Measurements from ENCODE around the gene RALA. TPM values are rescaled to one million over a fixed set of nuclear protein-coding genes. Genes with fewer than 3 reads are reported as not detected.

Gene RALA
- total and polyA plus RNA-seq, 10 of the 15 experiments (the other 5 are each of a cell fraction or from before 2014, with no cell fraction given) = 7.5 to 53.3 (median 23.1) TPM

DNA sequence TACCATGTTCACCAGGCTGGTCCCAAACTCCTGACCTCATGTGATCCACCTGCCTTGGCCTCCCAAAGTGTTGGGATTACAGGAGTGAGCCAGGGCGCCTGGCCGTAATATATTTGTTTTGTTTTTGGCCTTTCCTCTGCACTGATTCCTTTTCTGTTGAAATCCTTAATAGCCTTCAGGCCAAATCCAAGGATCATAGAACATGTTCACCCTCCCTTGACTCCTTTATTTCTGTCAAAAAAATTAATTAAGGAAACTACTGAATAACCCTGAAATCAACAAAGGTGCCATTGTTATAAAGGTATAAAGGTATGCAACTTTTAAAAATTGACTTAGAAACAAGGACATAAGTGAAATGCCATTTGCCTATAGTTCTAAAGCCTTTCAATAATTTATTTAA lies 15.5 kb upstream of the RALA start:
- CTCF ChIA-PET = no interaction called here
- intact Hi-C loops (cut with micrococcal nuclease; ENCODE audit: unreplicated experiment) = no loop called here
- no TSS peak for BruUV-seq (replicated peaks)

DNA sequence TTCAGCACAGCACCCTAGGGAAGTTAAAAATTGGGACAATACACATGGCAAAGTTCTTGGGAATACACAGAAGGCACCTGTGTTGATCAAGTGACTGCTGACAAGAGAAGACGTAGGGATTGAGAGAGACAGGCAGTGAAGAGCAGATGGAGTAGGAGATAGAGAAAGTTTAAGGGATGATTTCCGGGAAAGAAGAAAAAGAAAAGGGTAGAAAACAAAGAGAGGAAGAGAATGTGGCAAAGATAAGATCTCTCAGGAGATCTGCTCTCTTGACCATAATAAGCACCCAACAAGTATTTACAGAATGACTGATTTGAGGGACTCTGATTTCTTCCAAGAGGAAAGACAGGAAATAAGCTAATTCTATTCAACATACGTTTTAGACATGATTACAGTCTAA lies 15.1 kb upstream of the RALA start:
- Histone ChIP-seq H3K36me3 (ENCODE audit: control insufficient read depth in 2 of 2, insufficient read depth in 2 of 2, low read length in 1 of 2) (no peaks in the 10 kb centered on the region), H3K9me3 (replicated peaks; ENCODE audit: control insufficient read depth, insufficient read depth, low read length) (no peaks in the 10 kb centered on the region), H3K27ac (ENCODE audit: control insufficient read depth, insufficient read depth) (no peak overlapping the region), H4K20me1 (ENCODE audit: control insufficient read depth, insufficient read depth) (no peaks in the 10 kb centered on the region), H2AFZ (ENCODE audit: control insufficient read depth, low read depth, low read length) (no peak overlapping the region), H3K4me3 (no peak overlapping the region), H3K4me1 (ENCODE audit: control insufficient read depth, insufficient read depth, low read length) (no peaks in the 10 kb centered on the region), H3K27me3 (replicated peaks in 1 of 2; ENCODE audit: control insufficient read depth in 2 of 2, insufficient read depth in 2 of 2, low read length in 1 of 2) (peaks cover 0 to 8% of the 10 kb centered on the region in 2 experiments; a peak in 1 of 4 replicates), H3K4me2 (ENCODE audit: control insufficient read depth, insufficient read depth) (no peak overlapping the region), H3K79me2 (ENCODE audit: control insufficient read depth, insufficient read depth, low read length) (no peaks in the 10 kb centered on the region), H3K9ac (ENCODE audit: control insufficient read depth, insufficient read depth, low read length) (no peak overlapping the region)
- intact Hi-C loops (cut with micrococcal nuclease; ENCODE audit: unreplicated experiment) = no loop called here
- BruUV-seq (replicated peaks) = no TSS peak
- ATAC-seq (no peak), DNase-seq (ENCODE audit: low read depth, low spot score) (no peak), FAIRE-seq (no peak)
- POLR2A ChIA-PET = no interaction called here
- CTCF ChIA-PET = interaction anchor here (1.0 kb wide), 2 partner anchors 28 to 139 kb away, joined by 3 read pairs; no protein-coding TSS in a partner anchor
- SMC1A ChIA-PET (ENCODE audit: uncharacterized antibody, unreplicated experiment) = interaction anchor here (1.1 to 1.3 kb wide), 3 partner anchors 12 to 131 kb away, joined by 3 to 4 read pairs (median 4); no protein-coding TSS in a partner anchor
- WGBS (ENCODE audit: insufficient coverage, insufficient replicate concordance, low lambda C conversion rate, missing lambda C conversion rate) = 46% methylated on average over 3 of the region's 3 CpGs
- RAD21 ChIA-PET (ENCODE audit: unreplicated experiment) = interaction anchor here (1.0 kb wide), 1 partner anchor 13 kb away, joined by 3 read pairs; no protein-coding TSS in a partner anchor
- in situ Hi-C loops (cut with MboI) = no loop called here
- TF ChIP-seq, protein P1, sequence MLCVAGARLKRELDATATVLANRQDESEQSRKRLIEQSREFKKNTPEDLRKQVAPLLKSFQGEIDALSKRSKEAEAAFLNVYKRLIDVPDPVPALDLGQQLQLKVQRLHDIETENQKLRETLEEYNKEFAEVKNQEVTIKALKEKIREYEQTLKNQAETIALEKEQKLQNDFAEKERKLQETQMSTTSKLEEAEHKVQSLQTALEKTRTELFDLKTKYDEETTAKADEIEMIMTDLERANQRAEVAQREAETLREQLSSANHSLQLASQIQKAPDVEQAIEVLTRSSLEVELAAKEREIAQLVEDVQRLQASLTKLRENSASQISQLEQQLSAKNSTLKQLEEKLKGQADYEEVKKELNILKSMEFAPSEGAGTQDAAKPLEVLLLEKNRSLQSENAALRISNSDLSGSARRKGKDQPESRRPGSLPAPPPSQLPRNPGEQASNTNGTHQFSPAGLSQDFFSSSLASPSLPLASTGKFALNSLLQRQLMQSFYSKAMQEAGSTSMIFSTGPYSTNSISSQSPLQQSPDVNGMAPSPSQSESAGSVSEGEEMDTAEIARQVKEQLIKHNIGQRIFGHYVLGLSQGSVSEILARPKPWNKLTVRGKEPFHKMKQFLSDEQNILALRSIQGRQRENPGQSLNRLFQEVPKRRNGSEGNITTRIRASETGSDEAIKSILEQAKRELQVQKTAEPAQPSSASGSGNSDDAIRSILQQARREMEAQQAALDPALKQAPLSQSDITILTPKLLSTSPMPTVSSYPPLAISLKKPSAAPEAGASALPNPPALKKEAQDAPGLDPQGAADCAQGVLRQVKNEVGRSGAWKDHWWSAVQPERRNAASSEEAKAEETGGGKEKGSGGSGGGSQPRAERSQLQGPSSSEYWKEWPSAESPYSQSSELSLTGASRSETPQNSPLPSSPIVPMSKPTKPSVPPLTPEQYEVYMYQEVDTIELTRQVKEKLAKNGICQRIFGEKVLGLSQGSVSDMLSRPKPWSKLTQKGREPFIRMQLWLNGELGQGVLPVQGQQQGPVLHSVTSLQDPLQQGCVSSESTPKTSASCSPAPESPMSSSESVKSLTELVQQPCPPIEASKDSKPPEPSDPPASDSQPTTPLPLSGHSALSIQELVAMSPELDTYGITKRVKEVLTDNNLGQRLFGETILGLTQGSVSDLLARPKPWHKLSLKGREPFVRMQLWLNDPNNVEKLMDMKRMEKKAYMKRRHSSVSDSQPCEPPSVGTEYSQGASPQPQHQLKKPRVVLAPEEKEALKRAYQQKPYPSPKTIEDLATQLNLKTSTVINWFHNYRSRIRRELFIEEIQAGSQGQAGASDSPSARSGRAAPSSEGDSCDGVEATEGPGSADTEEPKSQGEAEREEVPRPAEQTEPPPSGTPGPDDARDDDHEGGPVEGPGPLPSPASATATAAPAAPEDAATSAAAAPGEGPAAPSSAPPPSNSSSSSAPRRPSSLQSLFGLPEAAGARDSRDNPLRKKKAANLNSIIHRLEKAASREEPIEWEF (IDR thresholded peaks at IDR 0.05; ENCODE audit: insufficient replicate concordance, low read depth, low read length) = no peak
- no peak for TF ChIP-seq GABPA (IDR thresholded peaks at IDR 0.05; ENCODE audit: low read depth)
- no peak for TF ChIP-seq KDM1A (IDR thresholded peaks at IDR 0.05; ENCODE audit: borderline replicate concordance)
- TF ChIP-seq ZNF207 (IDR thresholded peaks at IDR 0.05; ENCODE audit: borderline replicate concordance) = no peak
- TF ChIP-seq ASH2L (IDR thresholded peaks at IDR 0.05; ENCODE audit: borderline replicate concordance, low read depth) = no peak
- no peak for TF ChIP-seq CREM (IDR thresholded peaks at IDR 0.05; ENCODE audit: low read depth)
- TF ChIP-seq, protein P2, sequence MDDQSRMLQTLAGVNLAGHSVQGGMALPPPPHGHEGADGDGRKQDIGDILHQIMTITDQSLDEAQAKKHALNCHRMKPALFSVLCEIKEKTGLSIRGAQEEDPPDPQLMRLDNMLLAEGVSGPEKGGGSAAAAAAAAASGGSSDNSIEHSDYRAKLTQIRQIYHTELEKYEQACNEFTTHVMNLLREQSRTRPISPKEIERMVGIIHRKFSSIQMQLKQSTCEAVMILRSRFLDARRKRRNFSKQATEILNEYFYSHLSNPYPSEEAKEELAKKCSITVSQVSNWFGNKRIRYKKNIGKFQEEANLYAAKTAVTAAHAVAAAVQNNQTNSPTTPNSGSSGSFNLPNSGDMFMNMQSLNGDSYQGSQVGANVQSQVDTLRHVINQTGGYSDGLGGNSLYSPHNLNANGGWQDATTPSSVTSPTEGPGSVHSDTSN (IDR thresholded peaks at IDR 0.05; ENCODE audit: insufficient replicate concordance, low read depth, low read length) = no peak

More for the DNA sequence above, 15.5 kb upstream of the RALA start:
- no peak overlapping the region for H2AFZ ChIP-seq (ENCODE audit: control insufficient read depth, low read depth, low read length)
- in situ Hi-C loops (cut with MboI) = no loop called here
- H3K27ac ChIP-seq (ENCODE audit: control insufficient read depth, insufficient read depth) = no peak overlapping the region
- SMC1A ChIA-PET (ENCODE audit: uncharacterized antibody, unreplicated experiment) = no interaction called here
- POLR2A ChIA-PET = no interaction called here
- H3K79me2 ChIP-seq (ENCODE audit: control insufficient read depth, insufficient read depth, low read length) = no peaks in the 10 kb centered on the region
- peaks cover 0 to 8% of the 10 kb centered on the region in 2 experiments; a peak in 1 of 4 replicates for H3K27me3 ChIP-seq (replicated peaks in 1 of 2; ENCODE audit: control insufficient read depth in 2 of 2, insufficient read depth in 2 of 2, low read length in 1 of 2)
- FAIRE-seq = no peak
- no peaks in the 10 kb centered on the region for H3K9me3 ChIP-seq (replicated peaks; ENCODE audit: control insufficient read depth, insufficient read depth, low read length)
- H3K36me3 ChIP-seq (ENCODE audit: control insufficient read depth in 2 of 2, insufficient read depth in 2 of 2, low read length in 1 of 2) = no peaks in the 10 kb centered on the region
- TF ChIP-seq CEBPB (IDR thresholded peaks at IDR 0.05; ENCODE audit: borderline replicate concordance in 1 of 2, low read depth in 2 of 2, low read length in 2 of 2) (no peak), SMAD5 (IDR thresholded peaks at IDR 0.05; ENCODE audit: low read depth) (no peak), ZNF207 (IDR thresholded peaks at IDR 0.05; ENCODE audit: borderline replicate concordance) (no peak)
- TF ChIP-seq, protein P2 (IDR thresholded peaks at IDR 0.05; ENCODE audit: insufficient replicate concordance, low read depth, low read length) = no peak
- H4K20me1 ChIP-seq (ENCODE audit: control insufficient read depth, insufficient read depth) = no peaks in the 10 kb centered on the region
- ATAC-seq = no peak
- H3K4me2 ChIP-seq (ENCODE audit: control insufficient read depth, insufficient read depth) = no peak overlapping the region
- RAD21 ChIA-PET (ENCODE audit: unreplicated experiment) = no interaction called here
- WGBS (ENCODE audit: insufficient coverage, insufficient replicate concordance, low lambda C conversion rate, missing lambda C conversion rate) = 96% methylated on average over 2 of the region's 2 CpGs
- H3K4me1 ChIP-seq (ENCODE audit: control insufficient read depth, insufficient read depth, low read length) = no peaks in the 10 kb centered on the region
- DNase-seq (ENCODE audit: low read depth, low spot score) = no peak
- no peak overlapping the region for H3K4me3 ChIP-seq
- no peak overlapping the region for H3K9ac ChIP-seq (ENCODE audit: control insufficient read depth, insufficient read depth, low read length)
